ENCODE results near the gene NEUROD4. TPM values are rescaled to one million over a fixed set of nuclear protein-coding genes. Genes with fewer than 3 reads are reported as not detected.

Gene NEUROD4
- total and polyA plus RNA-seq, 4 experiments from 2014 or later, result 0.09 TPM; not detected in 3

GRCh38 chr12:55065535-55065934 is 45.8 kb downstream of the NEUROD4 start:
- H3K27ac Mint-ChIP-seq, result peak overlapping the region in 1 of 7 donors; percentile 14
- H3K4me1 ChIP-seq (ENCODE audit: insufficient read depth, low read length), result no peaks in the 10 kb centered on the region
- DNase-seq, result no peak
- H3K4me1 Mint-ChIP-seq, result peaks cover 0 to 1% (median 0%) of the 10 kb centered on the region in 4 donors
- no peaks in the 10 kb centered on the region for H3K36me3 ChIP-seq (ENCODE audit: insufficient read depth, low read length)
- no peak overlapping the region for H3K27ac ChIP-seq (ENCODE audit: low read depth, low read length)
- ChIA-PET POLR2A (ENCODE audit: partially characterized antibody) (no interaction called here), CTCF (ENCODE audit: partially characterized antibody) (interaction anchor here (14.2 kb wide), 1 partner anchor 68 kb away, joined by 751 read pairs; no protein-coding TSS in a partner anchor)
- H3K9me3 ChIP-seq (ENCODE audit: control insufficient read depth in 1 of 2, low read length in 2 of 2), result no peaks in the 10 kb centered on the region
- peaks cover 4 to 7% of the 10 kb centered on the region in 2 donors for H3K27me3 Mint-ChIP-seq
- H3K27me3 ChIP-seq (ENCODE audit: insufficient read depth, low read length), result no peaks in the 10 kb centered on the region
- intact Hi-C loops (cut with micrococcal nuclease), result no loop called here
- H3K9me3 Mint-ChIP-seq, result peaks cover 0 to 1% (median 0%) of the 10 kb centered on the region in 8 donors
- no peak overlapping the region for H3K4me3 ChIP-seq (ENCODE audit: low read length in 2 of 2)
- no peak overlapping the region for H3K4me3 Mint-ChIP-seq
- H3K36me3 Mint-ChIP-seq, result no peaks in the 10 kb centered on the region

GRCh38 chr12:55067701-55068100 is 47.9 kb downstream of the NEUROD4 start:
- H3K4me1 Mint-ChIP-seq, result peaks cover 0 to 3% (median under 1%) of the 10 kb centered on the region in 4 donors
- ChIA-PET CTCF (ENCODE audit: partially characterized antibody) (interaction anchor here (1.0 to 14.2 kb wide), 29 partner anchors 10 to 464 kb away, joined by 3 to 751 read pairs (median 5); partner anchors contain the start of gene MUCL1), POLR2A (ENCODE audit: partially characterized antibody) (interaction anchor here (0.8 to 2.2 kb wide), 5 partner anchors 70 to 132 kb away, joined by 3 to 13 read pairs (median 4); no protein-coding TSS in a partner anchor)
- H3K9me3 ChIP-seq (ENCODE audit: control insufficient read depth in 1 of 2, low read length in 2 of 2), result no peaks in the 10 kb centered on the region
- no peak for DNase-seq
- no peak overlapping the region for H3K4me3 Mint-ChIP-seq
- H3K27ac Mint-ChIP-seq, result no peak overlapping the region
- no peaks in the 10 kb centered on the region for H3K36me3 Mint-ChIP-seq
- intact Hi-C loops (cut with micrococcal nuclease), result loop anchor here (1.0 kb wide), 2 partner anchors 74 to 213 kb away; partner anchors contain the start of gene MUCL1
- peaks cover 0 to 1% (median 0%) of the 10 kb centered on the region in 8 donors for H3K9me3 Mint-ChIP-seq
- H3K4me1 ChIP-seq (ENCODE audit: insufficient read depth, low read length), result no peaks in the 10 kb centered on the region
- H3K27ac ChIP-seq (ENCODE audit: low read depth, low read length), result no peak overlapping the region
- no peaks in the 10 kb centered on the region for H3K36me3 ChIP-seq (ENCODE audit: insufficient read depth, low read length)
- H3K27me3 ChIP-seq (ENCODE audit: insufficient read depth, low read length), result no peaks in the 10 kb centered on the region
- H3K4me3 ChIP-seq (ENCODE audit: low read length in 2 of 2), result no peak overlapping the region
- H3K27me3 Mint-ChIP-seq, result peaks cover 4 to 7% of the 10 kb centered on the region in 2 donors

- Mint-ChIP-seq H3K27me3 (peaks cover 4 to 7% of the 10 kb centered on the region in 2 donors), H3K36me3 (no peaks in the 10 kb centered on the region), H3K4me3 (no peak overlapping the region), H3K9me3 (peaks cover 0 to 1% (median 0%) of the 10 kb centered on the region in 8 donors), H3K4me1 (peaks cover 0 to 3% (median 1%) of the 10 kb centered on the region in 4 donors), H3K27ac (peak overlapping the region in 1 of 7 donors; percentile 50)
- H3K36me3 ChIP-seq (ENCODE audit: insufficient read depth, low read length), result no peaks in the 10 kb centered on the region
- DNase-seq, result peak in 4 of 5 donors; percentile 39 to 47 (median 43)
- no peaks in the 10 kb centered on the region for H3K4me1 ChIP-seq (ENCODE audit: insufficient read depth, low read length)
- intact Hi-C loops (cut with micrococcal nuclease), result loop anchor here (1.0 kb wide), 2 partner anchors 75 to 214 kb away; partner anchors contain the start of gene MUCL1
- ChIA-PET POLR2A (ENCODE audit: partially characterized antibody) (interaction anchor here (0.8 to 2.2 kb wide), 6 partner anchors 71 to 133 kb away, joined by 3 to 13 read pairs (median 4); partner anchors contain the start of gene TESPA1), CTCF (ENCODE audit: partially characterized antibody) (interaction anchor here (0.8 to 14.2 kb wide), 27 partner anchors 9 to 465 kb away, joined by 3 to 751 read pairs (median 5); partner anchors contain the start of gene MUCL1)
- no peak overlapping the region for H3K27ac ChIP-seq (ENCODE audit: low read depth, low read length)
- no peaks in the 10 kb centered on the region for H3K27me3 ChIP-seq (ENCODE audit: insufficient read depth, low read length)
- H3K9me3 ChIP-seq (ENCODE audit: control insufficient read depth in 1 of 2, low read length in 2 of 2), result no peaks in the 10 kb centered on the region
- no peak overlapping the region for H3K4me3 ChIP-seq (ENCODE audit: low read length in 2 of 2)
Observed at GRCh38 chr12:55068416-55069010, 48.7 kb downstream of the NEUROD4 start.

GRCh38 chr12:55072083-55072482 is 52.3 kb downstream of the NEUROD4 start:
- H3K4me3 ChIP-seq (ENCODE audit: low read length in 2 of 2), result no peak overlapping the region

GRCh38 chr12:55073043-55074022 is 53.6 kb downstream of the NEUROD4 start:
- Mint-ChIP-seq H3K4me1 (peaks cover 0 to 3% (median 1%) of the 10 kb centered on the region in 4 donors), H3K36me3 (no peaks in the 10 kb centered on the region), H3K4me3 (no peak overlapping the region), H3K9me3 (no peaks in the 10 kb centered on the region), H3K27me3 (peaks cover 10 to 30% of the 10 kb centered on the region in 2 donors), H3K27ac (peak overlapping the region in 1 of 7 donors; percentile 24)
- Histone ChIP-seq H3K36me3 (ENCODE audit: insufficient read depth, low read length) (no peaks in the 10 kb centered on the region), H3K27me3 (ENCODE audit: insufficient read depth, low read length) (peaks cover 5% of the 10 kb centered on the region), H3K4me3 (ENCODE audit: low read length in 2 of 2) (no peak overlapping the region), H3K4me1 (ENCODE audit: insufficient read depth, low read length) (no peaks in the 10 kb centered on the region), H3K27ac (ENCODE audit: low read depth, low read length) (no peak overlapping the region), H3K9me3 (ENCODE audit: control insufficient read depth in 1 of 2, low read length in 2 of 2) (no peaks in the 10 kb centered on the region)
- ChIA-PET CTCF (ENCODE audit: partially characterized antibody) (interaction anchor here (0.9 to 14.2 kb wide), 30 partner anchors 10 to 415 kb away, joined by 3 to 751 read pairs (median 15); partner anchors contain the start of genes MUCL1, NEUROD4 and TESPA1), POLR2A (ENCODE audit: partially characterized antibody) (interaction anchor here (1.9 to 2.2 kb wide), 2 partner anchors 80 to 324 kb away, joined by 14 to 41 read pairs; no protein-coding TSS in a partner anchor)
- peak; percentile 69 to 79 (median 71) for DNase-seq
- intact Hi-C loops (cut with micrococcal nuclease), result loop anchor here (1.0 to 5.0 kb wide), 4 partner anchors 69 to 471 kb away; no protein-coding TSS in a partner anchor

More at GRCh38 chr12:55072083-55072482, 52.3 kb downstream of the NEUROD4 start:
- Mint-ChIP-seq H3K9me3 (no peaks in the 10 kb centered on the region), H3K36me3 (no peaks in the 10 kb centered on the region), H3K4me1 (peaks cover 0 to 3% (median 1%) of the 10 kb centered on the region in 4 donors), H3K4me3 (no peak overlapping the region), H3K27ac (peak overlapping the region in 5 of 7 donors; percentile 19 to 69 (median 39)), H3K27me3 (peaks cover 3 to 23% of the 10 kb centered on the region in 2 donors)
- ChIA-PET CTCF (ENCODE audit: partially characterized antibody) (interaction anchor here (0.6 to 14.2 kb wide), 64 partner anchors 9 to 475 kb away, joined by 3 to 751 read pairs (median 6); partner anchors contain the start of genes MUCL1, NEUROD4 and TESPA1), POLR2A (ENCODE audit: partially characterized antibody) (interaction anchor here (1.1 to 2.2 kb wide), 6 partner anchors 75 to 323 kb away, joined by 3 to 41 read pairs (median 8); partner anchors contain the start of gene TESPA1)
- Histone ChIP-seq H3K4me1 (ENCODE audit: insufficient read depth, low read length) (no peaks in the 10 kb centered on the region), H3K9me3 (ENCODE audit: control insufficient read depth in 1 of 2, low read length in 2 of 2) (no peaks in the 10 kb centered on the region), H3K27me3 (ENCODE audit: insufficient read depth, low read length) (peaks cover 1% of the 10 kb centered on the region), H3K27ac (ENCODE audit: low read depth, low read length) (no peak overlapping the region), H3K36me3 (ENCODE audit: insufficient read depth, low read length) (no peaks in the 10 kb centered on the region)
- intact Hi-C loops (cut with micrococcal nuclease), result loop anchor here (1.0 to 5.0 kb wide), 6 partner anchors 70 to 469 kb away; partner anchors contain the start of gene MUCL1
- peak; percentile 72 to 77 (median 75) for DNase-seq

- peaks cover 10% of the 10 kb centered on the region for H3K27me3 ChIP-seq (ENCODE audit: insufficient read depth, low read length)
- H3K4me3 ChIP-seq (ENCODE audit: low read length in 2 of 2), result no peak overlapping the region
- POLR2A ChIA-PET (ENCODE audit: partially characterized antibody), result interaction anchor here (1.9 kb wide), 1 partner anchor 82 kb away, joined by 4 read pairs; no protein-coding TSS in a partner anchor
- H3K27ac Mint-ChIP-seq, result no peak overlapping the region
- H3K9me3 ChIP-seq (ENCODE audit: control insufficient read depth in 1 of 2, low read length in 2 of 2), result no peaks in the 10 kb centered on the region
- CTCF ChIA-PET (ENCODE audit: partially characterized antibody), result interaction anchor here (1.1 to 14.2 kb wide), 7 partner anchors 77 to 373 kb away, joined by 3 to 751 read pairs (median 4); no protein-coding TSS in a partner anchor
- intact Hi-C loops (cut with micrococcal nuclease), result loop anchor here (5.0 kb wide), 1 partner anchor 67 kb away; no protein-coding TSS in a partner anchor
- no peaks in the 10 kb centered on the region for H3K4me1 ChIP-seq (ENCODE audit: insufficient read depth, low read length)
- no peak overlapping the region for H3K4me3 Mint-ChIP-seq
- H3K27ac ChIP-seq (ENCODE audit: low read depth, low read length), result no peak overlapping the region
- H3K9me3 Mint-ChIP-seq, result peaks cover 0 to 2% (median under 1%) of the 10 kb centered on the region in 8 donors
- no peaks in the 10 kb centered on the region for H3K36me3 ChIP-seq (ENCODE audit: insufficient read depth, low read length)
- DNase-seq, result no peak
- no peaks in the 10 kb centered on the region for H3K36me3 Mint-ChIP-seq
- peaks cover 0 to 3% (median 1%) of the 10 kb centered on the region in 4 donors for H3K4me1 Mint-ChIP-seq
- H3K27me3 Mint-ChIP-seq, result peaks cover 11 to 45% of the 10 kb centered on the region in 2 donors
Observed at GRCh38 chr12:55074806-55075205, 55.0 kb downstream of the NEUROD4 start.

All from CD4-positive, alpha-beta memory T cell (primary cell).